Measurements from ENCODE around the gene MMP10. TPM values are rescaled to one million over a fixed set of nuclear protein-coding genes. Genes with fewer than 3 reads are reported as not detected.

The MMP10 gene
- total RNA-seq, 1 experiment from 2014 or later: not detected

GRCh38 chr11:102722821-102723220 lies 57.6 kb downstream of the MMP10 start:
- Histone ChIP-seq H3K9me2 (ENCODE audit: insufficient read depth) (no peaks in the 10 kb centered on the region), H3K27ac (no peak overlapping the region), H3K9me3 (ENCODE audit: insufficient read depth, low read depth) (no peaks in the 10 kb centered on the region; the same call in 1 of the 2 replicates), H3F3A (ENCODE audit: insufficient read depth, low read depth) (no peaks in the 10 kb centered on the region), H2AFZ (0 out of 2 replicates have a peak overlapping the region, but pooled peaks have one; percentile 1), H3K79me2 (ENCODE audit: low read depth) (no peaks in the 10 kb centered on the region), H3K4me3 (no peak overlapping the region), H3K4me1 (replicated peaks; ENCODE audit: insufficient read depth) (no peaks in the 10 kb centered on the region), H3K36me3 (ENCODE audit: low read depth) (no peaks in the 10 kb centered on the region), H3K4me2 (no peak overlapping the region), H4K20me1 (ENCODE audit: insufficient read depth) (no peaks in the 10 kb centered on the region), H3K27me3 (ENCODE audit: insufficient read depth, low read depth) (no peaks in the 10 kb centered on the region)
- DNase-seq: no peak
- POLR2A ChIA-PET (ENCODE audit: unreplicated experiment): no interaction called here
- no peak for TF ChIP-seq EZH2 (IDR thresholded peaks at IDR 0.05; ENCODE audit: low read depth)
- no peak for TF ChIP-seq CTCF (conservative IDR thresholded peaks at IDR 0.05)
- BruUV-seq (replicated peaks): no TSS peak
- intact Hi-C loops (cut with micrococcal nuclease; ENCODE audit: unreplicated experiment): no loop called here
- CTCF ChIA-PET: no interaction called here

Other genes with a start within 250 kb of the MMP10 start
- 1.1 and 1.3 TPM in 2 replicates for gene MMP7, start 249.9 kb downstream of the MMP10 start, total RNA-seq (2021)
- not detected in 2 replicates for gene MMP20, start 155.3 kb downstream of the MMP10 start, total RNA-seq (2021)
- gene MMP27, start 74.9 kb downstream of the MMP10 start, total RNA-seq (2021): not detected in 2 replicates
- not detected in 2 replicates for gene MMP8, start 55.7 kb downstream of the MMP10 start, total RNA-seq (2021)
- 0.35 TPM in 1 of 2 replicates, not detected in the other for gene MMP1, start 17.5 kb upstream of the MMP10 start, total RNA-seq (2021)
- not detected in 2 replicates for gene MMP3, start 63.0 kb upstream of the MMP10 start, total RNA-seq (2021)
- gene MMP12, start 94.4 kb upstream of the MMP10 start, total RNA-seq (2021): not detected in 2 replicates
- not detected in 2 replicates for gene MMP13, start 175.1 kb upstream of the MMP10 start, total RNA-seq (2021)

All from PC-9 (cell line).